Stimulated activated CD4-positive, alpha-beta T cell treated with anti-CD3 and anti-CD28 coated beads, Interleukin-2, amount 100 ng/mL, for 24 hours (primary cell): ENCODE results near the gene IGSF3.
"Not testable (repeated sequence)": the region's sequence is repeated elsewhere in the genome, so short reads cannot be mapped to it uniquely, and the experiment has no call there.

Experiments used
- DNase-seq, 2 donors: peaks; one replicate each; pipeline ENCODE4 v3.0.0-alpha.2; 2020

The IGSF3 gene

GRCh38 chr1:116571215-116571919 is 96.2 kb downstream of the IGSF3 start:
- DNase-seq = no peak

GRCh38 chr1:116570358-116571214 is 96.9 kb downstream of the IGSF3 start, which contains the start of gene CD58:
Gene CD58, minus strand, starts transcription at chr1:116571026. Its CDS starts 54 bp downstream, at chr1:116570972.
- peak; percentile 83 to 91 for DNase-seq

- DNase-seq = peak; percentile 44 to 49
These were observed 97.7 kb downstream of the IGSF3 start for GRCh38 chr1:116569776-116570357.

DNA sequence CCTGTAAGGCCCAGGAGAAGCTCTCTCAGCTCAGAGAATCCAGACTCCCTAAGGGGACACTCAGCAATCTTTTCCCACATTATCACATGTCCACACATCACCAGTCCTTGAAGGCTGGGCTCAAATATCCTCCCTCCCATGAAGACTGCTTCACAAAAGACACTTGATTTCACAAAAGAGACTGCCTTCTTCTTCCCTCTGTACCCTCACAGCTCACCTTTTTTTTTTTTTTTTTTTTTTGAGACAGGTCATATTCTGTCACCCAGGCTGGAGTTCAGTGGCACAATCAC is 98.2 kb downstream of the IGSF3 start:
- DNase-seq = no peak

GRCh38 chr1:116568662-116569380 is 98.7 kb downstream of the IGSF3 start:
- no peak for DNase-seq

GRCh38 chr1:116567790-116568661 is 99.5 kb downstream of the IGSF3 start:
- no peak for DNase-seq

DNA sequence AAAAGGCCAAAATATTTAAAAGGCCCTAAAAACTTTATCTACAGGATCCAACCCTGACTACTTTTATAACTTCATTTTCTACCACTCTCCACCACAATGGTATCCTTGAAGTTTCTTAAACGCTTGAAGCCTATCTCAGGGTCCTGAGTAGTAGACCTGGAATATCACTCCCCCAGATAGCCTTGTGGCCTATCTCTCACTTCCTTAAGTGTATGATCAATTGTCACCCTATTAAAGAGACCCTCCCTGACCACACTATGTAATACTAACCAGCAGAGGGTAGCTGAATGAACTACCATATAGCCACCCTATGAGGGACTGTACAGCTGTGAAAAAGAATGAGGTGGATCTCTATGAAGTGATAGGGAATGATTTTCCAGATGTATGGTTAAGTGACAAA is 102.3 kb downstream of the IGSF3 start:
- DNase-seq = no peak

DNA sequence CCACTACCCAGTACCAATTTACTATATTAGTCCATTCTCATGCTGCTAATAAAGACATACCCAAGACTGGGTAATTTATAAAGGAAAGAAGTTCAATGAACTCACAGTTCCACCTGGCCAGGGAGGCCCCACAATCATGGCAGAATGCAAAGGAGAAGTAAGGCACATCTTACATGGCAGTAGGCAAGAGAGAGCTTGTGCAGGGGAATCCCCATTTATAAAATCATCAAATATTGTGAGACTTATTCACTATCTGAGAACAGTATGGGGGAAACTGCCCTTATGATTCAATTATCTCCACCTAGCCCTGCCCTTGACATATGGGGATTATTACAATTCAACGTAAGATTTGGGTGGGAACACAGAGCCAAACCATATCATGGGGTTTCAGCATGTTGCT is 103.1 kb downstream of the IGSF3 start:
- no peak for DNase-seq

DNA sequence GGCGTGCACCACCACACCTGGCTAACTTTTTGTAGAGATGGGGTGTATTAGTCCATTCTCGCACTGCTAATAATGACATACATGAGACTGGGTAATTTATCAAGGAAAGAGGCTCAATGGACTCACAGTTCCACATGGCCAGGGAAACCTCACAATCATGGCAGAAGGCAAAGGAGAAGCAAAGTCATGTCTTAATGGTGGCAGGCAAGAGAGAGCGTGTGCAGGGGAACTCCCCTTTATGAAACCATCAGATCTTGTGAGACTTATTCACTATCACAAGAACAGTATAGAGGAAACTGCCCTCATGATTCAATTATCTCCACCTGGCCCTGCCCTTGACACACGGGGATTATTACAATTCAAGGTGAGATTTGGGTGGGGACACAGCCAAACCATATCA is 105.1 kb downstream of the IGSF3 start:
- not testable (repeated sequence) for DNase-seq

GRCh38 chr1:116561563-116561962 is 106.0 kb downstream of the IGSF3 start:
- DNase-seq = no peak

DNA sequence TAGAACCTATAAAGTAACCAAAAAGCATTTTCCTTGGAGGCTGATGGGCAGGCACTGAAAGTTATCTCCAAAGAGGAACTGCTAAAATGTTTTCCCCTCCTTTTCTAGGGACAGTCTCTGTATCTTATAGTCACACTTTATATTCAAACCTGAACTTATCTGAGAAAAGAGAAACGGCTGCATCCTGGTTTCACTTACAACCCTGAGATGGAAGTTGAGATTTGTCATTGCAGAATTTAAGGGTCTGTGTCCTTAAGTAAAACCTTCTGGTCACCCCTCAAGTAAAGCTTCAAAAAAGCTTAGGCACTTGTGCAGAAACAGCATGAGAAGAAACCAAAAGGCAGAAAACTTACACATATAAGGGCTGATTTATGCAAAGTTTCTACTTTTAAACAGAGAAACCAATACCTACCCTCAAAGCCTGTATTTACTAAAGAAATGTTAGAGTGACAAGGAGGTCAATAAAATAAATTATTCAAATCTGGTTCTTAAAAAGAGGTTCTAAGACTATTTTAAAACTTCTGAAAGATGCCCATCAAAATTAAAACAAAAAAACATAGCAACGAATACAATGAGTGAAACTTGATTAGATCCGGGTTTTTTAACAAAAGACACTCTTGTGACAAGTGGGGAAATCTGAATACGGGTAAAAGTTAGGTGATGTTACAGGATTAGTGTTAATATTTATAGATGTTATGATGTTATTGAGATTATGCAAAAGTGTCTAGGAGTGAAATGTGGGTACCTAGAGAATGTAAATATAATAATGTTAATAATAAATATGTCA is 106.6 kb downstream of the IGSF3 start:
- DNase-seq = no peak

- DNase-seq = no peak
These were observed 108.2 kb downstream of the IGSF3 start for GRCh38 chr1:116559304-116559761.

DNA sequence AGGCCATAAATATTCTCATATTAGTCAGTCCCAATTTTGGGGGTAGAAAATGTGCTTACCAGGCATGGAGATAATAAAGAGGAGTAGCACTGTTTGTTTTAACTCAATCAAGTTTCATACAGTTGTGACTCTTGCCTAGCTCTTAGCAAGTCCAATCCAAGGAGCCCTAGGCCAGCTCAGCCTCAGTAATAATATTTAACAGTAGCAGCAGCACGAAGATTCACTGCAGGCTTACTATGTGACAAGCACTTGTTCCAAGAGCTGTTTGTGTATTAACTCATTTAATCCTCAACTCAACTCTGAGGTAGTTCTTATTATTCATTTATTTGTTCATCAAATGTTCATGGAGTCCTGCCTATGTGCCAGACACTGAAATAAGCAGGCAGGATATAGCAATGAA is 109.0 kb downstream of the IGSF3 start:
- no peak for DNase-seq

DNA sequence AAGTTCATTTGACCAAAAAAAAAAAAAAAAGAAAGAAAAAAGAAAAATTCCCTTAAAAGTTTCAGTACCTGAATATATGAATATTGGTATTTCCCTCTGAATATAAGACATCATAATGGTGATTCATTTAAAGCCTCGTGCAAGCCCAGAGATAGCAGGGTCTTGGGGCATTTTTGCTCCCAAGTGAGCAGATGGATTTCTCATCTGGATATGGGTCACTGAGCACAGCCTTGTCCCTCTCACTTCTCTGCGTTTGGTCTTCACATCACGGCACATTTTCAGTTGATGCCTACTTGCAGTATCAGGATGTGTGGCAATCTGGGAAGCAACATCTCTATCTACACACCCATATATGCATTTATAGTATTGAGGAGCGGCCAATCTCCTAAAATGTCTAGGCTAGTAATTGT is 109.4 kb downstream of the IGSF3 start:
- no peak for DNase-seq

- DNase-seq = no peak
These were observed 110.1 kb downstream of the IGSF3 start for GRCh38 chr1:116557323-116557878.

GRCh38 chr1:116556289-116557006 is 111.1 kb downstream of the IGSF3 start:
- DNase-seq = peak; percentile 76 to 77

DNA sequence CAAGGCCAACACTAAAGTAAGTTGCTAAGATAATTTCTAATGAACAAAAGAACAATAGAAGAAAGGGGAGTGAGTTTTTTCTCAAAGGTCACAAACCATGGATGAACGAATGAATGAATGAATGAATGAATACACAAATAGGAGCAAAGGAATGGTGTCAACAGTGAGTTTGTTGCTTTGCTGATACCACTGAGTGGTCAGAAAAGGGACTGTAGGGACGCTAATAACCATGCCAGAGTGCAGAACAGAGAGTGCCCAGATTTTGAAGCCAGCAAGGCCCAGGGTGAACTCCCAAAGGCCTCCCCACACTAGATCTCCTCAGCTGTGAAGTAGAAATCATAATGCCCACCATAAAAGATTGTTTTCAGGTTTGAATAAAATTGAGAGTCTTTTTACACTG is 112.6 kb downstream of the IGSF3 start:
- DNase-seq = no peak

GRCh38 chr1:116553386-116554115 is 114.0 kb downstream of the IGSF3 start:
- DNase-seq = no peak

DNA sequence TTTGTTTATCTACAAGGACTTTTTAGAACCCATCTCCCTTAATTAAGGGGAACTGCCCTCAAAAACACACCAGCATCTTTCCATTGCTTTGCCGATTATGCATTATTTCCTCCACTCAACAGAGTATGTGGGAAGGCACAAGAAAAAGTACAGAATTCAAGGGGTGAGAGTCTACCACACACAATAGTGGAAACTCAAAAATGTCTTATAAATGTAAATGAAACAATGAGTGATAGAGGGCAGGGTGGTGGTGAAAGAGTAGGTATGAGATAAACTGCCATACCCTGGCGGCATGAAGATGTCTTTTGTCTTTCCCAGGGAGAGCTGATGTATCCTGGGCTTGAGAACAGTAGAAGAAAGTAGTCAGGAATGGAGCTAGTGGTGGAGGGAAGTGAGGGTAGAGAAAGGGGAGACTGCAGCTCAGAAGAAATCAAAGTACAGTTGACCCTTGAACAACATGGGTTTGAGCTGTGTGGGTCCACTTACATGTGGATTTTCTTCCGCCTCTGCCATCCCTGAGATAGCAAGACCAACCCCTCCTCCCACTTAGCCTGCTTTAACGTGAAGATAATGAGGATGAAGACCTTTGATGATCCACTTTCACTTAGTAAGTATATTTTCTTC is 121.1 kb downstream of the IGSF3 start:
- DNase-seq = no peak
